ENCODE measurements around the gene ALKBH8. TPM values are rescaled to one million over a fixed set of nuclear protein-coding genes. Genes with fewer than 3 reads are reported as not detected.

ALKBH8 gene
- total and polyA plus RNA-seq, 7 donors: 1.2 to 11.1 (median 5.8) TPM

GRCh38 chr11:107457558-107458271 lies 107.8 kb downstream of the ALKBH8 start, which contains the start of gene CWF19L2:
Gene CWF19L2 (minus strand): TSS chr11:107457825. CDS start chr11:107457816, 9 bp downstream.
- H3K27ac ChIP-seq: peak within 1 kb of the TSS; percentile 73 to 83 (median 81)
- H3K36me3 ChIP-seq: peaks cover 6 to 27% (median 12%) of the 10 kb centered on the region in 4 donors
- intact Hi-C loops (cut with DNase I): no loop called here
- TF ChIP-seq EP300 (IDR thresholded peaks at IDR 0.05) (no peak), POLR2A (IDR thresholded peaks at IDR 0.05) (peak; percentile 47 to 51), POLR2AphosphoS5 (IDR thresholded peaks at IDR 0.05) (peak; percentile 59 to 82 (median 79)), CTCF (IDR thresholded peaks at IDR 0.05) (peak in 1 of 4 experiments; percentile 27)
- no peaks in the 10 kb centered on the region for H3K9me3 ChIP-seq
- peak; percentile 92 for DNase-seq
- 0% methylated on average over 30 of the region's 30 CpGs for WGBS, 2 donors
- peak within 1 kb of the TSS; percentile 62 to 79 (median 73) for H3K4me3 ChIP-seq
- H3K4me1 ChIP-seq: peaks cover 0 to 23% (median 14%) of the 10 kb centered on the region in 4 donors
- no peaks in the 10 kb centered on the region for H3K27me3 ChIP-seq

DNA sequence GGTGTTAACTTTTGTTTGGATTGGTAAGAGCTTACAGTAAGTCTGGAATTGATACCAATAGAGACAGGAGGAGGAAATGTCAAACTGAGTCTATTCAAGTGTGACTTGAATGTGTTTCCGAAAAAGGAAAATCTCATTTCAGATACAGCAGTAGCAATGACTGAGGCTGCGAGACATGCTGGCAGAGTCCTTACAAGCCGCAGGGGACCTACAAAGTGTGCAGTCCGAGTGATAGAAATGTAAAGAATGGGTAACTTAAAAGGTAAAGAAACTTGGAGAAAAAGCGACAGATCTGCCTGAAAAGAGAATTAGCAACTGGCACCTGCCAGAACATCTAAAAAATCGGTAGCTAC lies 108.4 kb downstream of the ALKBH8 start:
- H3K9me3 ChIP-seq: no peaks in the 10 kb centered on the region
- intact Hi-C loops (cut with DNase I): no loop called here
- DNase-seq: no peak
- 1% methylated on average over 6 of the region's 6 CpGs for WGBS, 2 donors
- peak overlapping the region; percentile 73 to 83 (median 81) for H3K27ac ChIP-seq
- H3K36me3 ChIP-seq: peaks cover 6 to 32% (median 14%) of the 10 kb centered on the region in 4 donors
- H3K4me1 ChIP-seq: peaks cover 0 to 23% (median 14%) of the 10 kb centered on the region in 4 donors
- TF ChIP-seq EP300 (IDR thresholded peaks at IDR 0.05) (no peak), POLR2AphosphoS5 (IDR thresholded peaks at IDR 0.05) (no peak), POLR2A (IDR thresholded peaks at IDR 0.05) (no peak), CTCF (IDR thresholded peaks at IDR 0.05) (no peak)
- no peaks in the 10 kb centered on the region for H3K27me3 ChIP-seq
- H3K4me3 ChIP-seq: peak overlapping the region; percentile 62 to 79 (median 73)

DNA sequence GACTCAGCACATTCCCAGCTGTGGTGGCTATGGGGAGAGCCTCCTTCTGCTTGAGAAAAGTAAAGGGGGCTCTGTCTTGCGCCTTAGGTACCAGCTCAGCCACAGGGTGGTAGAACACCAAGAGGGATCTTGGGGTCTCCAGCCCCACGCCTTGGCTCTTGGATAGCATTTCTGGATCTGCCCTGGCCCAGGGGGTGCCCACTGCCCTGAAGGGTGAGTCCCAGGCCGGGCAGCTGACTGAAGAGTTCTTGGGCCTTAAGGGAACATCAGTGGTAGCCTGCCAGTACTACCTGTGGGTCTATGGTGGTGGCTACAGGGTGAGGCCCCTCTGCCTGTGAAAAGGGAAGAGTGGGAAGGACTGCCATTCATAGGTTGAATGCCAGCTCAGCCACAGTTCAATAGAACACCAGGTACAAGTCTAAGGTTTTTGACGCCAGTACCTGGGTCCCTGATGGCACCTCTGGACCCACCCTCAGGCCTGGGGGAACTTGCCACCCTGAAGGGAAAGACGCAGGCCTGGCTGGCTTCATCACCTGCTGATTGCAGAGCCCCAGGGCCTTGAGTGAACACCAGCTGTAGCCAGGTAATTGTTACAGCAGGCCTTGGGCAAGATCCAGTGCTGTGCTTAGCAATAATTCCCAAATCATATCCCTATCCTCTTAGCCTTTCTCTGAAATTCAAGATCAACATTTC lies 111.8 kb downstream of the ALKBH8 start:
- no peak overlapping the region for H3K27ac ChIP-seq
- no peak for DNase-seq
- H3K4me3 ChIP-seq: no peak overlapping the region
- 92 to 95% methylated on average over 5 of the region's 5 CpGs for WGBS, 2 donors
- H3K27me3 ChIP-seq: no peaks in the 10 kb centered on the region
- no peak for TF ChIP-seq CTCF (IDR thresholded peaks at IDR 0.05)
- no peaks in the 10 kb centered on the region for H3K9me3 ChIP-seq
- intact Hi-C loops (cut with DNase I): no loop called here
- H3K36me3 ChIP-seq: peaks cover 6 to 40% (median 14%) of the 10 kb centered on the region in 4 donors
- H3K4me1 ChIP-seq: peaks cover 0 to 23% (median 14%) of the 10 kb centered on the region in 4 donors

Other genes starting within 250 kb of the ALKBH8 start
- gene CWF19L2, start 107.9 kb downstream of the ALKBH8 start, total RNA-seq: 10 to 100 TPM; 20.6 to 28.5 (median 24.4) TPM
- gene CWF19L2, start 107.9 kb downstream of the ALKBH8 start, polyA plus RNA-seq: 1 to 10 TPM; 3.2 to 5.9 (median 4.8) TPM
- 1 to 10 TPM in 1 of 4 donors, under 1 TPM in 3; 0.14 to 1.4 (median 0.52) TPM for gene ELMOD1, start 25.4 kb upstream of the ALKBH8 start, total RNA-seq
- gene ELMOD1, start 25.4 kb upstream of the ALKBH8 start, polyA plus RNA-seq: under 1 TPM in 1 of 3 donors, not detected in 2; 0.22 TPM
- gene SLN, start 146.3 kb upstream of the ALKBH8 start, total RNA-seq: not detected
- not detected for gene SLN, start 146.3 kb upstream of the ALKBH8 start, polyA plus RNA-seq

Measured in sigmoid colon (tissue), 7 donors.